Measurements from ENCODE around the gene IL3.

IL3 gene

DNA sequence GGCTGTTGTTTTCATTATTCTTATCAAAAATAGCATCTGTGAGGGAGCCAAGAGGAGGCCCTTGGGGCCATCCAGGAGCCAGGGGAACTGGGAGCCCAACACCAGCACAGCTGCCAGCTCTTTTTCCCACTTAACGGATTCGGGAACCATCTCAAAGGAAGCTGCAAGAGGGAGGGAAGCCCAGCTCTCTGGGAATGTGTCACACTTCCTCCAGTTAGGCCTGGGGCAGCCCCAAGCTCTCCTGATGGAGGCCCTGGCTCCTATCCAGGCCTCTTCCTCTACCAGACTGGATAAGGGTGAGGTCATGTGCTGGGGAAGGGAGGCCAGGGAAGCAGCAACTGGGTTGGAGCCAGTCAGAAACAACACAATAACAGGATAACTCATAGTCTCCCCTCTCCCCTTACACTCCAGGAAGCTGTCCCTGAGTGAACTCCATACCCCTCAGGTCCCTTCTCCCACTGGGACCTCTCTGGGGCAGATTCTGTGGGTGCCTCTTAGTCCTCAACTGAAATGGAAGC lies 25.9 kb downstream of the IL3 start:
- no peak for TF ChIP-seq CTCF (IDR thresholded peaks at IDR 0.05; ENCODE audit: low read depth, low read length, missing control alignments)
- no peak for DNase-seq (ENCODE audit: low read depth)
- no peak overlapping the region for H3K4me3 ChIP-seq (ENCODE audit: low read depth, low read length)

DNA sequence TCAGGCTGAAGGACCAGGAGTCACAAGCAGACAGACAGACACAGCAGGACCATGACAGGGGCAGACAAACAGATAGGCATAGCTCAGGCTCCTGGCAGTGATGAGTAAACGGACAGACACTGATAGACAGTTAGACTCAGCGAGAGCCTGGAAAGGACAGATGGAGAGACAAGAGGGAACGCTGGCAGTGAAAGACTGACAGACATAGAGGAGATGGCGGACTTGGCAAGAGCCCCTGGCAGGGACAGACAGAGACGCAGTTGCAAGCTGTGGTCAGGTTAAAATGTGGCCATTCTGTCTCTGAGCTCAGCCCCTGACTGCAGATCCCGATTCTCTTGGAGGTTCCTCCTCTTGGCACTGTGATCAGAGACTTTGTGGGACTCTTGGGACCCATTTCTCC lies 26.7 kb downstream of the IL3 start:
- DNase-seq (ENCODE audit: low read depth) = no peak

DNA sequence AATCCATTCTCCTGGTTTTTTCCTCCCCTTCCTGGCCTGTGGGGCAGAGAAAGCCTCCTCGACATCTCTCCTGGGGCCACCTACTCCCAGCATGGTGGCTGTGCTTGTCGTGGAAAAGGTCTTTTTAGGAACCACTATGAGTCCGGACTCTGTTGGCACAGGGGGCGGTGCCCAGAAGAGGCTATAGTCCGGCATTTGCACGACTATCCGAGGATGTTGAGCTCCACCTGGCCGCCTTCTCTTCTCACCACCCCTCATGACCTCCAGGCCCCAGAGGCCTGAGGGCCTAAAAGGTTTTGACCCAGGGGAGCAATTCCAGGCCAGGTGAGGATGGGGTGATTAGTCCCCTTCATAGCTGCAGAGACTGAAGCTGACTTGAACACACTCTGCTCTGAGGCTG lies 27.2 kb downstream of the IL3 start:
- TF ChIP-seq CTCF (IDR thresholded peaks at IDR 0.05; ENCODE audit: low read depth, low read length, missing control alignments) = no peak
- no peak overlapping the region for H3K4me3 ChIP-seq (ENCODE audit: low read depth, low read length)
- DNase-seq (ENCODE audit: low read depth) = no peak

More for the DNA sequence above, 26.7 kb downstream of the IL3 start:
- no peak overlapping the region for H3K4me3 ChIP-seq (ENCODE audit: low read depth, low read length)
- TF ChIP-seq CTCF (IDR thresholded peaks at IDR 0.05; ENCODE audit: low read depth, low read length, missing control alignments) = no peak

- no peak for DNase-seq (ENCODE audit: low read depth)
- TF ChIP-seq CTCF (IDR thresholded peaks at IDR 0.05; ENCODE audit: low read depth, low read length, missing control alignments) = no peak
- H3K4me3 ChIP-seq (ENCODE audit: low read depth, low read length) = no peak overlapping the region
Observed at GRCh38 chr5:132089363-132089762, 28.9 kb downstream of the IL3 start.

DNA sequence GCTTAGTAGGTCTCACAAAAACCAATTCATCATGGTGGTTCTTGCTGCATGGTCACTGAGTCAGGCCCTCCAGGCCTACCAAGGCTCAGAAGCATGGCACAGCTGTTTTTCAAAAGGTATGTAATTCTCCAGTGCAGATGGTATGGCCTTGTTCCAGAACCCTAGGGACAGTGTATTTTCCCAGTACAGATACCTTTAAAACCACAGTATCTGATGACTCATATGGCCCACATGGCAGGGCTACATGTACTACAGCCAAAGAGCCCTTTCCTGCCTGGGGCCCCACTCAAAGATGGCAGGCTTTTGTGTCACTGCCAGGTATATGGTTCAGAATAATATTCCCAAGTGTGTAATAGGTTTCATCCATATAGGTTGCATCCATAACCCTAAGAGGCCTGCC lies 29.7 kb downstream of the IL3 start:
- DNase-seq (ENCODE audit: low read depth) = no peak
- no peak overlapping the region for H3K4me3 ChIP-seq (ENCODE audit: low read depth, low read length)
- no peak for TF ChIP-seq CTCF (IDR thresholded peaks at IDR 0.05; ENCODE audit: low read depth, low read length, missing control alignments)

DNA sequence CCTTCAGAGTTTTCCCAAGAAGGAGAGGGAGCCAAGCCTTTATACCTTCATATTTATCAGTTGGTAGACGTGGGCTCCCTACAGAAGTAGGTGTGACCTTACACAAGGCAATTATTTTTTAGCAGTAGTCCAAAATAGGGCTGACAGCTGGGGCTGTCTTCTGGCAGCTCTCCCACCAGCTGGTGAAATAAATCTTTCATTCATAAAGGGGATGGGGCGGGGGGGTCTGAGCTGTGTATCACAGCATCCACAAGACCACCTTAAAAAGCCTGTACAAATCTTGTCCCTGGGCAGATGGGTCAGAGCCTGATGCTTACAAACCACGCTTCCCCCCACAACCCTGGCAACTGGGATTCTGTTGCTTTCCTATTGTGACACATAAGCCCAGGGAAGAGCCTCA lies 32.8 kb downstream of the IL3 start:
- TF ChIP-seq CTCF (IDR thresholded peaks at IDR 0.05; ENCODE audit: low read depth, low read length, missing control alignments) = no peak
- H3K4me3 ChIP-seq (ENCODE audit: low read depth, low read length) = no peak overlapping the region
- no peak for DNase-seq (ENCODE audit: low read depth)

- DNase-seq (ENCODE audit: low read depth) = no peak
- TF ChIP-seq CTCF (IDR thresholded peaks at IDR 0.05; ENCODE audit: low read depth, low read length, missing control alignments) = no peak
- no peak overlapping the region for H3K4me3 ChIP-seq (ENCODE audit: low read depth, low read length)
Observed at GRCh38 chr5:132094393-132095076, 34.1 kb downstream of the IL3 start.

Data from GM12864 (cell line).